SK-N-DZ (cell line): Measurements from ENCODE around the gene NECTIN4. TPM values are rescaled to one million over a fixed set of nuclear protein-coding genes. Genes with fewer than 3 reads are reported as not detected.
"Not testable (repeated sequence)": the region's sequence is repeated elsewhere in the genome, so short reads cannot be mapped to it uniquely, and the experiment has no call there.

ENCODE experiments used
- DNase-seq: peaks from one replicate; pipeline ENCODE4 v3.0.0-alpha.2; 2015; ENCODE audit warnings: low spot score
- polyA plus RNA-seq, 2 experiments: library from polyadenylated mRNA; depleted of rRNA; stranded (reverse); fragments of >200 nt; gene quantifications; 2 replicates each; pipeline ENCODE4 v1.2.3, GENCODE V29; 2014

The NECTIN4 gene
- polyA plus RNA-seq (2014; cell fraction: cytosol; rRNA removed), result not detected in 2 replicates
- not detected in 2 replicates for polyA plus RNA-seq (2014; cell fraction: nucleus; rRNA removed)

GRCh38 chr1:161089251-161089924 lies at the start of gene NECTIN4:
Gene NECTIN4 (minus strand): TSS chr1:161089558. CDS start chr1:161089296, 262 bp downstream.
- no peak for DNase-seq

- DNase-seq, result no peak
Observed at GRCh38 chr1:161138431-161138830, 49.1 kb upstream of the NECTIN4 start.

GRCh38 chr1:161137881-161138280 lies 48.5 kb upstream of the NECTIN4 start:
- no peak for DNase-seq

GRCh38 chr1:161133220-161133740 lies 43.9 kb upstream of the NECTIN4 start:
- no peak for DNase-seq

- DNase-seq, result peak; percentile 99
Observed at GRCh38 chr1:161132410-161133219, 43.3 kb upstream of the NECTIN4 start, which contains the start of gene DEDD. Gene DEDD (minus strand): TSS chr1:161132667. CDS start chr1:161124462, 8,205 bp downstream.

GRCh38 chr1:161131523-161132409 lies 42.4 kb upstream of the NECTIN4 start:
- DNase-seq, result no peak

- no peak for DNase-seq
Observed at GRCh38 chr1:161130266-161130665, 40.9 kb upstream of the NECTIN4 start.

GRCh38 chr1:161128591-161129420 lies 39.4 kb upstream of the NECTIN4 start:
- no peak for DNase-seq

GRCh38 chr1:161127649-161128048 lies 38.3 kb upstream of the NECTIN4 start:
- DNase-seq, result no peak

GRCh38 chr1:161122967-161123366 lies 33.6 kb upstream of the NECTIN4 start:
- no peak for DNase-seq

GRCh38 chr1:161121834-161122233 lies 32.5 kb upstream of the NECTIN4 start:
- no peak for DNase-seq

GRCh38 chr1:161121042-161121650 lies 31.8 kb upstream of the NECTIN4 start:
- no peak for DNase-seq

GRCh38 chr1:161119092-161119903 lies 29.9 kb upstream of the NECTIN4 start:
- DNase-seq, result peak; percentile 46

GRCh38 chr1:161117759-161118581 lies 28.6 kb upstream of the NECTIN4 start, which contains the start of the genes NIT1 and PFDN2:
Gene NIT1 (plus strand): TSS chr1:161118105. CDS start chr1:161118177, 72 bp downstream.
Gene PFDN2 (minus strand): TSS chr1:161118037. CDS start chr1:161118026, 11 bp downstream.
- DNase-seq, result peak; percentile 82

- not testable (repeated sequence) for DNase-seq
Observed at GRCh38 chr1:161115961-161116360, 26.6 kb upstream of the NECTIN4 start.

GRCh38 chr1:161115132-161115711 lies 25.9 kb upstream of the NECTIN4 start:
- no peak for DNase-seq

GRCh38 chr1:161114556-161114955 lies 25.2 kb upstream of the NECTIN4 start:
- DNase-seq, result no peak

GRCh38 chr1:161113915-161114314 lies 24.6 kb upstream of the NECTIN4 start:
- DNase-seq, result no peak
